AG04450 (cell line): ENCODE results near the gene CYGB. TPM values are rescaled to one million over a fixed set of nuclear protein-coding genes. Genes with fewer than 3 reads are reported as not detected.

Experiments used
- CTCF ChIA-PET: fragments of 300-600, 350-600 bp; formaldehyde crosslinking; extraction: SDS; loops from one replicate; lab custom pipeline; 2022; ENCODE audit warnings: antibody characterized with exemption, inconsistent platforms; lab: Charles Lee
- POLR2A ChIA-PET: fragments of 350-600 bp; formaldehyde crosslinking; extraction: SDS; loops from one replicate; lab custom pipeline; 2021; ENCODE audit warnings: antibody characterized with exemption, inconsistent platforms; lab: Yijun Ruan, JAX
- DNase-seq: peaks from one replicate; pipeline ENCODE4 v3.0.0-alpha.2; 2011; ENCODE audit warnings: low read depth, low spot score
- H3K27ac ChIP-seq: one replicate; pipeline ENCODE4 v1.5.1; 2012; ENCODE audit warnings: low read depth, low read length, control low read depth
- H3K27me3 ChIP-seq: one replicate; pipeline ENCODE4 v1.6.0; 2012; ENCODE audit warnings: low read length; ENCODE audit not compliant: control insufficient read depth, insufficient read depth
- H3K4me3 ChIP-seq: 2 replicates; pipeline ENCODE4 v1.5.1; 2011; ENCODE audit warnings: mild to moderate bottlenecking, low read depth, low read length, control low read depth
- H3K9me3 ChIP-seq: 2 replicates; pipeline ENCODE4 v1.5.1; 2012; ENCODE audit warnings: low read length; ENCODE audit not compliant: control insufficient read depth, insufficient read depth
- polyA plus RNA-seq: library from polyadenylated mRNA; depleted of rRNA; stranded (reverse); fragments of >200 nt; gene quantifications from 2 replicates; pipeline ENCODE4 v1.2.3, GENCODE V29; 2011; rRNA removed
- small RNA-seq: library from RNA; depleted of rRNA; stranded (forward); fragments of <200 nt; gene quantifications from one replicate; pipeline ENCODE3, GENCODE V24; 2012; ENCODE audit warnings: low read depth; ENCODE audit not compliant: insufficient read length
- TF ChIP-seq, protein P1 (sequence below): IDR thresholded peaks from 2 replicates; pipeline ENCODE4 v1.5.1; 2011; ENCODE audit warnings: low read depth, low read length, control low read depth, inconsistent platforms

Gene CYGB
- polyA plus RNA-seq, 1 experiment: 7.4 TPM

DNA sequence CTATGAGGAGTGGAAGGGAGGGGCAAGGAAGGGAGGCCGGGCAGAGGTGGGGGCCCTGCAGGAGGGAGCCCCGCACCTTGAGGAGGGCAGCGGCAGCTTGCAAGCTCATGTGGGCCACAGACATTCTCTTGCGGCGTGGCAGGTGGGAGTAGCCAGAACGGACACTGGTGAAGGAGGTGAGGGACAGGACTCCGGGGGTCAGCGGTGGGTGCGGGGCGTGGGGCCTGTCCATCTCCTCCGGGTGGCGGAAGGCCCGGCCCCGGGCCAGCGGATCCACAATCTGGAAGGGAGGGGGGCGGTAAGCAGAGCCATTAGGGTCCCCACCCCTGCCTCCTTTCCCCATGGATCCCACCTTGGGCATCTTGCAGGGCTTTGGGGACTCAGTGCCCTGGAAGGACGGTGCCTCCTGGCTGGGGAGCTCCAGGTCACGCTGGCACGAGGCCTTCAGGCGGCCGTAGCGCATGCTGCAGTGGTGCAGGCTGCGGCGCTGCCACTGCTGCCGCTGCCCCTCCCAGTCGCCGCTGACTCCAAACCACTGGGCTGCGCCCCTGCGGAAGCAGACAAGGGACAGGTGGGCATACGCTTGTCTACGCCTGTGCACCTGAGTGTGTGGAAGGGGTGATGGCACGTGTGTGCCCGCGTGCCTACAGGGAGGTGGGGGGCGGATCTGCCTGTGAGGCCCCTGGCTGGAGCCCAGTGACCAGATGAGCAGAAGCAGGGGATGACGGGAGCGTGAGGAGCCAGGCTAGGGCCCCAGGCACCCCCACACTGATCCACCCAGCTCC lies 58.6 kb downstream of the CYGB start:
- TF ChIP-seq, protein P1, sequence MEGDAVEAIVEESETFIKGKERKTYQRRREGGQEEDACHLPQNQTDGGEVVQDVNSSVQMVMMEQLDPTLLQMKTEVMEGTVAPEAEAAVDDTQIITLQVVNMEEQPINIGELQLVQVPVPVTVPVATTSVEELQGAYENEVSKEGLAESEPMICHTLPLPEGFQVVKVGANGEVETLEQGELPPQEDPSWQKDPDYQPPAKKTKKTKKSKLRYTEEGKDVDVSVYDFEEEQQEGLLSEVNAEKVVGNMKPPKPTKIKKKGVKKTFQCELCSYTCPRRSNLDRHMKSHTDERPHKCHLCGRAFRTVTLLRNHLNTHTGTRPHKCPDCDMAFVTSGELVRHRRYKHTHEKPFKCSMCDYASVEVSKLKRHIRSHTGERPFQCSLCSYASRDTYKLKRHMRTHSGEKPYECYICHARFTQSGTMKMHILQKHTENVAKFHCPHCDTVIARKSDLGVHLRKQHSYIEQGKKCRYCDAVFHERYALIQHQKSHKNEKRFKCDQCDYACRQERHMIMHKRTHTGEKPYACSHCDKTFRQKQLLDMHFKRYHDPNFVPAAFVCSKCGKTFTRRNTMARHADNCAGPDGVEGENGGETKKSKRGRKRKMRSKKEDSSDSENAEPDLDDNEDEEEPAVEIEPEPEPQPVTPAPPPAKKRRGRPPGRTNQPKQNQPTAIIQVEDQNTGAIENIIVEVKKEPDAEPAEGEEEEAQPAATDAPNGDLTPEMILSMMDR: no peak
- ChIA-PET POLR2A (no interaction called here), CTCF (no interaction called here)
- no peak for DNase-seq
- Histone ChIP-seq H3K27ac (no peak overlapping the region), H3K27me3 (no peaks in the 10 kb centered on the region), H3K4me3 (no peak overlapping the region), H3K9me3 (no peaks in the 10 kb centered on the region; the same call in 1 of the 2 replicates)

- no peak for DNase-seq
- Histone ChIP-seq H3K27ac (no peak overlapping the region), H3K27me3 (no peaks in the 10 kb centered on the region), H3K4me3 (no peak overlapping the region), H3K9me3 (no peaks in the 10 kb centered on the region)
- ChIA-PET CTCF (no interaction called here), POLR2A (no interaction called here)
- TF ChIP-seq, protein P1: no peak
These were observed 59.4 kb downstream of the CYGB start for GRCh38 chr17:76478097-76478496.

DNA sequence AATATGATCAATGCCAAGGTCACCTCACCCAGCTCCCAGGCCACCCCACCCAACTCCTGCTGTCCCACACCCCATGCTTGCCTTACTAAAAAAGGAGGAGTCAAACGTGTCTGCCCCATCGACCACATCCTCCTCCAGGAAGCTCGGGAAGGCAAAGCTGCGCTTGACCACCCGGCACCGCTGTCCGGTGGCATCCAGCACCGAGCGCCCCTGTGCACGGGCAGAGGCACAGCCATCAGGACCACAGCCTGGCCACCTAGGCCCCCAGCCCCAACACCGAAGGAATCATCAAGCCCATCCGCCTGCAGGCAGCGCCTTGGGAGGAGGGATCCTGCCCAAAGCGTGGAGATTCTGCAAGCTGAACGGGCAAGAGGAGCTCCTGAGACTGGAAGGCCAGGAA lies 59.9 kb downstream of the CYGB start:
- Histone ChIP-seq H3K9me3 (no peaks in the 10 kb centered on the region), H3K27ac (no peak overlapping the region), H3K27me3 (no peaks in the 10 kb centered on the region), H3K4me3 (no peak overlapping the region)
- TF ChIP-seq, protein P1: no peak
- POLR2A ChIA-PET: no interaction called here
- no peak for DNase-seq
- CTCF ChIA-PET: interaction anchor here (1.1 kb wide), 1 partner anchor 45 kb away, joined by 3 read pairs; no protein-coding TSS in a partner anchor

Small RNAs within 50 kb of the gene (small RNA-seq; reads per million reads assigned to genes)
- not detected for gene SNORD1A
- gene SNORD1B: 1,412 reads per million, percentile 97 among the genes with 10 or more reads in this experiment

Other genes with a start within 250 kb of the CYGB start
- gene QRICH2, start 229.4 kb downstream of the CYGB start, polyA plus RNA-seq: 1.1 and 1.2 TPM in 2 replicates
- gene PRPSAP1, start 183.8 kb downstream of the CYGB start, polyA plus RNA-seq: 48.8 and 49.9 TPM in 2 replicates
- gene SPHK1, start 153.1 kb downstream of the CYGB start, polyA plus RNA-seq: 11.6 and 16.2 TPM in 2 replicates
- 14.2 and 14.5 TPM in 2 replicates for gene UBE2O, start 84.6 kb downstream of the CYGB start, polyA plus RNA-seq
- 0.12 TPM in 1 of 2 replicates, not detected in the other for gene AANAT, start 70.1 kb downstream of the CYGB start, polyA plus RNA-seq
- gene RHBDF2, start 36.3 kb downstream of the CYGB start, polyA plus RNA-seq: 5.4 and 8.7 TPM in 2 replicates
- gene PRCD, start 2.3 kb upstream of the CYGB start, polyA plus RNA-seq: 0.69 and 1.9 TPM in 2 replicates
- gene ST6GALNAC2, start 48.2 kb upstream of the CYGB start, polyA plus RNA-seq: 0.17 and 0.36 TPM in 2 replicates
- not detected in 2 replicates for gene ST6GALNAC1, start 106.0 kb upstream of the CYGB start, polyA plus RNA-seq
- 222 and 265 TPM in 2 replicates for gene MXRA7, start 173.3 kb upstream of the CYGB start, polyA plus RNA-seq
- gene JMJD6, start 188.9 kb upstream of the CYGB start, polyA plus RNA-seq: 12.4 and 17.3 TPM in 2 replicates
- 46.8 and 54.4 TPM in 2 replicates for gene METTL23, start 189.1 kb upstream of the CYGB start, polyA plus RNA-seq
- gene SRSF2, start 199.6 kb upstream of the CYGB start, polyA plus RNA-seq: 170 and 184 TPM in 2 replicates
- 20.3 and 21.1 TPM in 2 replicates for gene MFSD11, start 200.4 kb upstream of the CYGB start, polyA plus RNA-seq